ENCODE measurements around the gene NEK7.

The NEK7 gene

DNA sequence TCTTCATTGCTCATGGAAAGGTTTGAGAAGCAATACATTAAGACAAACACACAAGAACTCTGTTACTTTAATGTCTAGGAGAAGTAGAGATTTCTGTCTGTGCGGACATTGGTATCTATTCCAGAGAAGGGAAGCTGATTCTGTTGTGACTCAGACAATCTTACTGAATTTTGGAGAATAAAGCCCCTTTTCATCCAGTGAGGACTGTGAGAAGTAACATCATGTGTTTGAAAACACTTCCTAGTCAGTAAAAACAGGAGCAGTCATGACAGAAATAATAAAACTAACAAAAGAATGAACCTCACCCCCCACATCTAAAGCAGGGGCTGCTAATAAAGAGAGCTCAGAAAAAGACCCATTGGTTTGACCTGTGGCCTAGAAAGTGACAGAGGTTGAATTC, 46.6 kb downstream of the NEK7 start:
- no peak overlapping the region for H3K27ac ChIP-seq

GRCh38 chr1:198205016-198205684, 48.4 kb downstream of the NEK7 start:
- TF ChIP-seq ZFX (IDR thresholded peaks at IDR 0.05): no peak
- TF ChIP-seq, protein P1, sequence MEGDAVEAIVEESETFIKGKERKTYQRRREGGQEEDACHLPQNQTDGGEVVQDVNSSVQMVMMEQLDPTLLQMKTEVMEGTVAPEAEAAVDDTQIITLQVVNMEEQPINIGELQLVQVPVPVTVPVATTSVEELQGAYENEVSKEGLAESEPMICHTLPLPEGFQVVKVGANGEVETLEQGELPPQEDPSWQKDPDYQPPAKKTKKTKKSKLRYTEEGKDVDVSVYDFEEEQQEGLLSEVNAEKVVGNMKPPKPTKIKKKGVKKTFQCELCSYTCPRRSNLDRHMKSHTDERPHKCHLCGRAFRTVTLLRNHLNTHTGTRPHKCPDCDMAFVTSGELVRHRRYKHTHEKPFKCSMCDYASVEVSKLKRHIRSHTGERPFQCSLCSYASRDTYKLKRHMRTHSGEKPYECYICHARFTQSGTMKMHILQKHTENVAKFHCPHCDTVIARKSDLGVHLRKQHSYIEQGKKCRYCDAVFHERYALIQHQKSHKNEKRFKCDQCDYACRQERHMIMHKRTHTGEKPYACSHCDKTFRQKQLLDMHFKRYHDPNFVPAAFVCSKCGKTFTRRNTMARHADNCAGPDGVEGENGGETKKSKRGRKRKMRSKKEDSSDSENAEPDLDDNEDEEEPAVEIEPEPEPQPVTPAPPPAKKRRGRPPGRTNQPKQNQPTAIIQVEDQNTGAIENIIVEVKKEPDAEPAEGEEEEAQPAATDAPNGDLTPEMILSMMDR (conservative IDR thresholded peaks at IDR 0.05): no peak
- H3K27ac ChIP-seq: no peak overlapping the region

More for the DNA sequence above, 46.6 kb downstream of the NEK7 start:
- TF ChIP-seq ZFX (IDR thresholded peaks at IDR 0.05): no peak
- TF ChIP-seq, protein P1 (conservative IDR thresholded peaks at IDR 0.05): no peak

GRCh38 chr1:198206292-198206691, 49.5 kb downstream of the NEK7 start:
- no peak overlapping the region for H3K27ac ChIP-seq
- TF ChIP-seq ZFX (IDR thresholded peaks at IDR 0.05): no peak
- TF ChIP-seq, protein P1 (conservative IDR thresholded peaks at IDR 0.05): peak; percentile 14

DNA sequence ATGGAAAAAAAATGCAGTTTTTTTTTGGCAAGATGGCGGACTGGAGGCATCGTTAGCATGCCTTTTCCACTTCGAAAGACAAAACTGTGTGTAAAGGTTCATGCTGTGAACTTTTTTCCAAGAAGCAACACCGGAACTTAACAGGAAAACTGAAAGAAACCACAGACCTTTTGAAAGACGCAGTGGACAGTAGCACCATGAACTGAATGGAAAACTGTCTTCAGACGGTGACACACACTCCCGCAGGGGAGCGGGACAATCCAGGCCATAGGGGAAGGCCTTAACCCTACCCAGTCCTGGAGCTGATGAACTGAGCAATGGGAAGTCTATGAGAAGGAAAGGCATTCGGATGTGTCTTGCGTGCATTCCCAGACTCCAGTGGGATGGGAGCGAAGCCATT, 54.9 kb downstream of the NEK7 start:
- no peak for TF ChIP-seq ZFX (IDR thresholded peaks at IDR 0.05)
- TF ChIP-seq, protein P1 (conservative IDR thresholded peaks at IDR 0.05): no peak
- no peak overlapping the region for H3K27ac ChIP-seq

- H3K27ac ChIP-seq: no peak overlapping the region
- TF ChIP-seq, protein P1 (conservative IDR thresholded peaks at IDR 0.05): no peak
These were observed 55.3 kb downstream of the NEK7 start for GRCh38 chr1:198212126-198212525.

GRCh38 chr1:198212675-198213074, 55.9 kb downstream of the NEK7 start:
- TF ChIP-seq, protein P1 (conservative IDR thresholded peaks at IDR 0.05): no peak
- no peak for TF ChIP-seq ZFX (IDR thresholded peaks at IDR 0.05)
- no peak overlapping the region for H3K27ac ChIP-seq

DNA sequence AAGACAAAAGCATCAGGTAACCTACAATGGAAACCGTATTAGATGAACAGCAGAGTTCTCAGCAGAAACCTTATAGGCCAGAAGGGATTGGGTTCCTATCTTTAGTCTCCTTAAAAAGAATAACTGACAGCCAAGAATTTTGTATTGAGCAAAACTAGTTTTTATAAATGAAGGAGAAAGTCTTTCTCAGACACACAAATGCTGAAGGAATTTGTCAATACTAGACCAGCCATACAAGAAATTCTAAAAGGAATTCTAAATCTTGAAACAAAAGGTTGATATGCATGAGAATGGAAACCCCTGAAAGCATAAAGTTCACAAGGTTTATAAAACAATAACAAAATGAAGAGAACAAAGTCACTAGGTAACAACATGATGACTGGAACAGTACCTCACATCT, 58.1 kb downstream of the NEK7 start:
- no peak overlapping the region for H3K27ac ChIP-seq
- TF ChIP-seq ZFX (IDR thresholded peaks at IDR 0.05): no peak
- TF ChIP-seq, protein P1 (conservative IDR thresholded peaks at IDR 0.05): no peak

All from C4-2B (cell line).